ENCODE data around the gene METTL9.
"Not testable (repeated sequence)": the region's sequence is repeated elsewhere in the genome, so short reads cannot be mapped to it uniquely, and the experiment has no call there.

METTL9 gene

GRCh38 chr16:21683184-21683583, 83.8 kb downstream of the METTL9 start:
- no peak overlapping the region for H3K4me3 ChIP-seq (ENCODE audit: low read depth, low read length)
- POLR2A ChIA-PET: no interaction called here
- CTCF ChIA-PET: interaction anchor here (1.2 to 4.0 kb wide), 3 partner anchors 10 to 26 kb away, joined by 4 to 13 read pairs (median 6); no protein-coding TSS in a partner anchor
- no peak for DNase-seq (ENCODE audit: low read depth, low spot score)
- no peak for TF ChIP-seq CTCF (IDR thresholded peaks at IDR 0.05; ENCODE audit: insufficient read depth, low read length, missing control alignments)

GRCh38 chr16:21684199-21684598, 84.8 kb downstream of the METTL9 start:
- DNase-seq (ENCODE audit: low read depth, low spot score): no peak
- POLR2A ChIA-PET: no interaction called here
- CTCF ChIA-PET: interaction anchor here (0.6 to 1.6 kb wide), 3 partner anchors 9 to 27 kb away, joined by 3 to 6 read pairs (median 4); no protein-coding TSS in a partner anchor
- H3K4me3 ChIP-seq (ENCODE audit: low read depth, low read length): no peak overlapping the region
- TF ChIP-seq CTCF (IDR thresholded peaks at IDR 0.05; ENCODE audit: insufficient read depth, low read length, missing control alignments): peak; percentile 13

GRCh38 chr16:21685034-21685455, 85.7 kb downstream of the METTL9 start:
- TF ChIP-seq CTCF (IDR thresholded peaks at IDR 0.05; ENCODE audit: insufficient read depth, low read length, missing control alignments): no peak
- no peak for DNase-seq (ENCODE audit: low read depth, low spot score)
- H3K4me3 ChIP-seq (ENCODE audit: low read depth, low read length): no peak overlapping the region
- CTCF ChIA-PET: interaction anchor here (1.6 kb wide), 1 partner anchor 23 kb away, joined by 6 read pairs; no protein-coding TSS in a partner anchor
- POLR2A ChIA-PET: no interaction called here

GRCh38 chr16:21689107-21689506, 89.7 kb downstream of the METTL9 start:
- no peak overlapping the region for H3K4me3 ChIP-seq (ENCODE audit: low read depth, low read length)
- POLR2A ChIA-PET: no interaction called here
- DNase-seq (ENCODE audit: low read depth, low spot score): no peak
- TF ChIP-seq CTCF (IDR thresholded peaks at IDR 0.05; ENCODE audit: insufficient read depth, low read length, missing control alignments): no peak
- CTCF ChIA-PET: interaction anchor here (1.3 to 1.5 kb wide), 2 partner anchors 20 to 27 kb away, joined by 3 to 4 read pairs; no protein-coding TSS in a partner anchor

- CTCF ChIA-PET; H3K4me3 ChIP-seq (ENCODE audit: low read depth, low read length); POLR2A ChIA-PET; DNase-seq (ENCODE audit: low read depth, low spot score): not testable (repeated sequence)
These were observed 91.6 kb downstream of the METTL9 start for GRCh38 chr16:21690967-21691366.

- CTCF ChIA-PET: interaction anchor here (2.0 to 4.5 kb wide), 2 partner anchors 13 to 37 kb away, joined by 8 to 28 read pairs; no protein-coding TSS in a partner anchor
- H3K4me3 ChIP-seq (ENCODE audit: low read depth, low read length): no peak overlapping the region
- POLR2A ChIA-PET: no interaction called here
- no peak for DNase-seq (ENCODE audit: low read depth, low spot score)
- TF ChIP-seq CTCF (IDR thresholded peaks at IDR 0.05; ENCODE audit: insufficient read depth, low read length, missing control alignments): no peak
These were observed 95.2 kb downstream of the METTL9 start for GRCh38 chr16:21694609-21695008.

- no peak for TF ChIP-seq CTCF (IDR thresholded peaks at IDR 0.05; ENCODE audit: insufficient read depth, low read length, missing control alignments)
- no peak for DNase-seq (ENCODE audit: low read depth, low spot score)
- H3K4me3 ChIP-seq (ENCODE audit: low read depth, low read length): no peak overlapping the region
- CTCF ChIA-PET: no interaction called here
- POLR2A ChIA-PET: no interaction called here
These were observed 97.7 kb downstream of the METTL9 start for GRCh38 chr16:21697032-21697431.

Data from AG04449 (cell line).